Hematopoietic multipotent progenitor cell (in vitro differentiated cells): ENCODE data around the gene PTMS. TPM values are rescaled to one million over a fixed set of nuclear protein-coding genes. Genes with fewer than 3 reads are reported as not detected.
"Not testable (repeated sequence)": the region's sequence is repeated elsewhere in the genome, so short reads cannot be mapped to it uniquely, and the experiment has no call there.

Source experiments
- DNase-seq, 3 donors: peaks; one replicate each; pipeline ENCODE4 v3.0.0-alpha.2; 2011 to 2015; ENCODE audit warnings: low read depth in 2 of 3, low spot score in 2 of 3
- total RNA-seq: library from RNA; depleted of rRNA; stranded (reverse); fragments of >200 nt; gene quantifications from one replicate; pipeline ENCODE4 v1.2.3, GENCODE V29; 2012

Gene PTMS
- total RNA-seq: 27.7 TPM

GRCh38 chr12:6765634-6766581 lies at the start of gene PTMS:
PTMS (plus strand) TSS chr12:6766363; CDS start chr12:6766706, 343 bp downstream.
- DNase-seq: no peak

GRCh38 chr12:6716874-6717437 lies 49.2 kb upstream of the PTMS start:
- DNase-seq: no peak

- no peak for DNase-seq
Observed at GRCh38 chr12:6722863-6723262, 43.3 kb upstream of the PTMS start.

DNA sequence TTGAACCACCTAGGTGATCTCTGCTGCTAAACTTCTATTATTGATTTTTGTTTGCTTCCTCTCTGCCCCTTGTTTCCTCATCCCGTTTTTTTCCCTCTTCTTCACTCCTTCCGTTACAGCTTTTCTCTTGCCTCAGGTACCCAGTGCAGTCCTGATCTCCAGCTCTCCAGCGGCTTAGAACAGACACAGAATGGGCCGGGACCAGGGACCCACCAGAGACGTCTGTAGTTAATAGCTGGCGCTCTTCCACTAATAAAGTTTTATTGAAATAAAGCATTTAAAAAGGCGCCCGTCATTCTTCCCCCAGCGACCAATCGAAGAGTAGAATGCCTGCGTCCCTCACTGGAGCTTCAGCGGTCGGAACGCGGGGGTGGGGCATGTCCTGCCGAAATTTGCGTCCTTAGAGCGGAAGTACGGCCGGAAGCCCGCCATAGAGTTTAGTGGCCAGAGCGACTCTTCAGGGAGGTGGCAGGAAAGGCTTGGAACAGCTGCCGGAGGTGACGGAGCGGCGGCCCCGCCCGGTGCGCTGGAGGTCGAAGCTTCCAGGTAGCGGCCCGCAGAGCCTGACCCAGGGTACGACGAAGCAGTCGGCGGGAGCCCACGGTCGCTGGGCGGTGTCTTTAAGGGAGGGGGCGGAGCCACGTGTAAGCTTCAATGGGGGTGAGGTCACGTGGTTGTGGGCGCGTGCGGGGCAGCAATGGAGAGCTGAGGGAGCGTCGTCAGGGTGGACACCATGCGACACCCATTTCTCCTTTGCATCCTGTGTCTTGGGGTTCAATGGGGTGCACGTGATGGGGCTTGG lies 42.4 kb upstream of the PTMS start, which contains the start of gene COPS7A:
Gene COPS7A, plus strand, starts transcription at position 440 of the 802 bp plus-strand sequence. CDS start 611 bp downstream, outside the sequence.
- DNase-seq: peak; percentile 80 to 100 (median 99)

DNA sequence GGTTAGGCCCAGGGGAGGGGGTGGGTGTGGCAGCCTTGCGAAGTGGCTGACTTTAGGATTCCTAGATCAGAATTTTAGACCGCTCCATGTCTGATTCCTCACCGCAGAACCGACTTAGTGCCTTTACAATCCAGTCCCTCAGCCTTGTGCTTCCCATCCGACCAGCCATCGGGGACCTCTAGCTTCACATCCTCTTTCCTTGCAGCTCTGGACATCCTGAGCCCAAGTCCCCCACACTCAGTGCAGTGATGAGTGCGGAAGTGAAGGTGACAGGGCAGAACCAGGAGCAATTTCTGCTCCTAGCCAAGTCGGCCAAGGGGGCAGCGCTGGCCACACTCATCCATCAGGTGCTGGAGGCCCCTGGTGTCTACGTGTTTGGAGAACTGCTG lies 41.8 kb upstream of the PTMS start:
- DNase-seq: peak in 1 of 3 donors; percentile 40

- no peak for DNase-seq
Observed at GRCh38 chr12:6725350-6725749, 40.8 kb upstream of the PTMS start.

- DNase-seq: no peak
Observed at GRCh38 chr12:6729186-6729585, 37.0 kb upstream of the PTMS start.

GRCh38 chr12:6730169-6730568 lies 36.0 kb upstream of the PTMS start:
- no peak for DNase-seq

- DNase-seq: no peak
Observed at GRCh38 chr12:6734506-6735387, 31.4 kb upstream of the PTMS start.

GRCh38 chr12:6735448-6736191 lies 30.5 kb upstream of the PTMS start:
- peak in 2 of 3 donors; percentile 47 to 74 for DNase-seq

- DNase-seq: no peak
Observed at GRCh38 chr12:6736754-6737153, 29.4 kb upstream of the PTMS start.

DNA sequence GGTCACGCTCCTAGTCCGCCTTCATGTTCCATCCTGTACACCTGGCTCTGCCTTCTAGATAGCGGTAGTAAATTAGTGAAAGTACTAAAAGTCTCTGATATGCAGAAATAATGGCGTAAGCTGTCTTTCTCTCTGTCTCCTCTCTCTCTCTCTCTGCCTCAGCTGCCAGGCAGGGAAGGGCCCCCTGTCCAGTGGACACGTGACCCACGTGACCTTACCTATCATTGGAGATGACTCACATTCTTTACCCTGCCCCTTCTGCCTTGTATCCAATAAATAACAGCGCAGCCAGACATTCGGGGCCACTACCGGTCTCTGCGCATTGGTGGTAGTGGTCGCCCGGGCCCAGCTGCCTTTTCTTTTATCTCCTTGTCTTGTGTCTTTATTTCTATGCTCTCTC lies 24.1 kb upstream of the PTMS start:
- DNase-seq: not testable (repeated sequence)

DNA sequence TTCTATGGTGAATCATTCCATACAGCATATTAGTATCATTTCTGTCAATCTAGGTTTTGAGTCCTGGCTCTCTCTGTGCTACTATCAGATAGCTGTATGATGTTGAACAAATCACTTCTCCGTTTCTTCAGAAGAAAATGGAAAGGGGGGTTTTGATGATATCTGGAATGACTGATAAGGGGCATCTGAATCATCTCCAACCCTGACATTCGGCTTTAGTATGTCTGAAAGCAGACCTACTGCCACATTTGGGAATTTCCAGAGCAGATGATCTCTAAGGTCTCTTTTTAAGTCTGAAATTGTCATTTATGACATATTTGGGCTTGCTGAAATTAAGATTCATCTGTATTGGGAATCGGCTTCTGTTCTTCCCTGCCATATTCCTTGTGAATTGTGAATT lies 23.3 kb upstream of the PTMS start:
- no peak for DNase-seq

GRCh38 chr12:6743300-6743699 lies 22.9 kb upstream of the PTMS start:
- not testable (repeated sequence) for DNase-seq

GRCh38 chr12:6745741-6746525 lies 20.2 kb upstream of the PTMS start:
- peak in 2 of 3 donors; percentile 86 to 95 for DNase-seq

DNA sequence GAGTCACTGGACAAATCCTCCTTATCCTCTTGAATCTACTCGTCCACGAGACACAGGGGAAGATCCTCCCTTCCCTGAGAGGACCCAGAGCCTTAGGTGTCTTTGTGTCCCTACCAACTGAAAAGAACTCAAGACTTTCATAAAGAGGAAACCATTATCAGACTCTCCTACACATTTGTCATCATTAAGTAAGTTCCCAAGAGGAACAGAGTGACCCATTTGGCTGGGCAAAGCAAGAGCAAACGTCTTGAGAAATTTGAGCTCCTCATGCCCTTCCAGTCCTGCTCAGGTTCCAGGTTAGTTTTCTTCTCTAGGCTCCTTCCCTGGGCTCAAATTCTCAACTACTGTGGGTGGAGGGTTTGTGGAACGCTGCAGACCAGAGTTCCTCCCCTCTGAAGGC lies 18.9 kb upstream of the PTMS start:
- DNase-seq: no peak

DNA sequence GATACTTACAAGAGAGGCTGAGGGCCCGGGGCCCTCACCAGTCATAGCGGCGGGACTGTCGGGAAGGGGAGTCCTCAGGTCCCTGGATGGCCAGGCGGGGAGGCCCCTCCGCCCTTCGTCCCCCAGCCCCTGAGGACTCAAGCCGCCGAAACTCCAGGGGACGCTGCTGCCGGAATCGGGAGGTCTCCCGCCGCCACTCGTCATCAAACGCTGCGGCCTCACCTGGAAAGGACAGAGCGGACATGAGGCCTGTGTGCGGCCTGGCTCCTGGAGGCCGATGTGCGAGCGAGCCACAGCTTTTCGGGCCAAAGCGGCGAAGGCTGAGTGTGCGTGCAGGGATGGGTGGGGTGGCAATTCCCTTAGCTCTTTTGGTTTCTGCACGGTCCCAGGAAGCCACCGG lies 17.4 kb upstream of the PTMS start:
- no peak for DNase-seq

- no peak for DNase-seq
Observed at GRCh38 chr12:6750506-6750905, 15.7 kb upstream of the PTMS start.

- DNase-seq: no peak
Observed at GRCh38 chr12:6751767-6752166, 14.4 kb upstream of the PTMS start.
